MCF 10A (cell line): Measurements from ENCODE around the gene HELQ. TPM values are rescaled to one million over a fixed set of nuclear protein-coding genes. Genes with fewer than 3 reads are reported as not detected.

Experiments
- BruUV-seq: library from RNA; stranded (reverse); fragments of 400-500 nt; replicated peaks from 2 replicates; lab custom pipeline; 2021; lab: Mats Ljungman, UMichigan
- CTCF ChIA-PET: fragments of 300-600 bp; sonication (Branson Sonifier 250); formaldehyde crosslinking; extraction: SDS; loops from one replicate; lab custom pipeline; 2021; ENCODE audit warnings: antibody characterized with exemption, inconsistent platforms; lab: Yijun Ruan, JAX
- POLR2A ChIA-PET: fragments of 300-600, 350-650 bp; sonication (Branson Sonifier 250); formaldehyde crosslinking; extraction: SDS; loops from one replicate; lab custom pipeline; 2020; ENCODE audit warnings: antibody characterized with exemption, inconsistent platforms; lab: Yijun Ruan, JAX
- DNase-seq: peaks from one replicate; pipeline ENCODE4 v3.0.0-alpha.2; 2018; ENCODE audit not compliant: unreplicated experiment
- H3K27ac Mint-ChIP-seq: one replicate; pipeline ENCODE4 v1.8.0; 2022; ENCODE audit warnings: mild to moderate bottlenecking, low read depth, mixed read lengths; ENCODE audit not compliant: unreplicated experiment
- H3K27me3 Mint-ChIP-seq: one replicate; pipeline ENCODE4 v1.8.0; 2022; ENCODE audit warnings: mixed read lengths; ENCODE audit not compliant: insufficient read depth, unreplicated experiment
- H3K36me3 Mint-ChIP-seq: one replicate; pipeline ENCODE4 v1.8.0; 2022; ENCODE audit warnings: mild to moderate bottlenecking, moderate library complexity, mixed read lengths; ENCODE audit not compliant: insufficient read depth, unreplicated experiment
- H3K4me1 Mint-ChIP-seq: one replicate; pipeline ENCODE4 v1.8.0; 2022; ENCODE audit warnings: mixed read lengths; ENCODE audit not compliant: insufficient read depth, unreplicated experiment
- H3K4me3 Mint-ChIP-seq: one replicate; pipeline ENCODE4 v1.8.0; 2022; ENCODE audit warnings: mild to moderate bottlenecking, moderate library complexity, mixed read lengths; ENCODE audit not compliant: unreplicated experiment
- H3K9me3 Mint-ChIP-seq: one replicate; pipeline ENCODE4 v1.8.0; 2022; ENCODE audit warnings: mixed read lengths; ENCODE audit not compliant: unreplicated experiment
- intact Hi-C: fragments of 100-400 bp; cut with micrococcal nuclease; formaldehyde crosslinking; loops from 2 replicates; pipeline ENCODE4 v1.14.1; 2022
- total RNA-seq: library from RNA; stranded (reverse); gene quantifications from 2 replicates; pipeline ENCODE4 v1.2.3, GENCODE V29; 2022
- TF ChIP-seq, protein P1 (sequence below): fragments of 200-600 bp; IDR thresholded peaks from one replicate; pipeline ENCODE4 v1.8.0; 2022; ENCODE audit warnings: antibody characterized with exemption, mild to moderate bottlenecking; ENCODE audit not compliant: unreplicated experiment

The HELQ gene
- total RNA-seq, 1 experiment from 2014 or later: 12.8 TPM

GRCh38 chr4:83389037-83389720, 66.4 kb downstream of the HELQ start:
- ChIA-PET POLR2A (interaction anchor here (1.0 kb wide), 1 partner anchor 54 kb away, joined by 3 read pairs; no protein-coding TSS in a partner anchor), CTCF (interaction anchor here (0.7 to 2.4 kb wide), 2 partner anchors 10 to 16 kb away, joined by 3 to 7 read pairs; no protein-coding TSS in a partner anchor)
- Mint-ChIP-seq H3K4me1 (no peaks in the 10 kb centered on the region), H3K27ac (no peak overlapping the region), H3K9me3 (no peaks in the 10 kb centered on the region), H3K27me3 (no peaks in the 10 kb centered on the region), H3K36me3 (no peaks in the 10 kb centered on the region), H3K4me3 (no peak overlapping the region)
- intact Hi-C loops: no loop called here
- peak; percentile 16 for DNase-seq
- TF ChIP-seq, protein P1, sequence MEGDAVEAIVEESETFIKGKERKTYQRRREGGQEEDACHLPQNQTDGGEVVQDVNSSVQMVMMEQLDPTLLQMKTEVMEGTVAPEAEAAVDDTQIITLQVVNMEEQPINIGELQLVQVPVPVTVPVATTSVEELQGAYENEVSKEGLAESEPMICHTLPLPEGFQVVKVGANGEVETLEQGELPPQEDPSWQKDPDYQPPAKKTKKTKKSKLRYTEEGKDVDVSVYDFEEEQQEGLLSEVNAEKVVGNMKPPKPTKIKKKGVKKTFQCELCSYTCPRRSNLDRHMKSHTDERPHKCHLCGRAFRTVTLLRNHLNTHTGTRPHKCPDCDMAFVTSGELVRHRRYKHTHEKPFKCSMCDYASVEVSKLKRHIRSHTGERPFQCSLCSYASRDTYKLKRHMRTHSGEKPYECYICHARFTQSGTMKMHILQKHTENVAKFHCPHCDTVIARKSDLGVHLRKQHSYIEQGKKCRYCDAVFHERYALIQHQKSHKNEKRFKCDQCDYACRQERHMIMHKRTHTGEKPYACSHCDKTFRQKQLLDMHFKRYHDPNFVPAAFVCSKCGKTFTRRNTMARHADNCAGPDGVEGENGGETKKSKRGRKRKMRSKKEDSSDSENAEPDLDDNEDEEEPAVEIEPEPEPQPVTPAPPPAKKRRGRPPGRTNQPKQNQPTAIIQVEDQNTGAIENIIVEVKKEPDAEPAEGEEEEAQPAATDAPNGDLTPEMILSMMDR: no peak
- BruUV-seq: no TSS peak

- no peak for DNase-seq
- Mint-ChIP-seq H3K9me3 (no peaks in the 10 kb centered on the region), H3K36me3 (no peaks in the 10 kb centered on the region), H3K4me1 (no peaks in the 10 kb centered on the region), H3K4me3 (no peak overlapping the region), H3K27me3 (no peaks in the 10 kb centered on the region), H3K27ac (no peak overlapping the region)
- TF ChIP-seq, protein P1: no peak
- BruUV-seq: no TSS peak
- intact Hi-C loops: no loop called here
- POLR2A ChIA-PET: interaction anchor here (0.6 to 2.0 kb wide), 3 partner anchors 15 to 104 kb away, joined by 4 to 7 read pairs (median 4); partner anchors contain the start of gene COQ2
- CTCF ChIA-PET: interaction anchor here (1.0 to 2.4 kb wide), 2 partner anchors 9 to 44 kb away, joined by 3 to 7 read pairs; no protein-coding TSS in a partner anchor
Measured at GRCh38 chr4:83388313-83388676, 67.3 kb downstream of the HELQ start.

DNA sequence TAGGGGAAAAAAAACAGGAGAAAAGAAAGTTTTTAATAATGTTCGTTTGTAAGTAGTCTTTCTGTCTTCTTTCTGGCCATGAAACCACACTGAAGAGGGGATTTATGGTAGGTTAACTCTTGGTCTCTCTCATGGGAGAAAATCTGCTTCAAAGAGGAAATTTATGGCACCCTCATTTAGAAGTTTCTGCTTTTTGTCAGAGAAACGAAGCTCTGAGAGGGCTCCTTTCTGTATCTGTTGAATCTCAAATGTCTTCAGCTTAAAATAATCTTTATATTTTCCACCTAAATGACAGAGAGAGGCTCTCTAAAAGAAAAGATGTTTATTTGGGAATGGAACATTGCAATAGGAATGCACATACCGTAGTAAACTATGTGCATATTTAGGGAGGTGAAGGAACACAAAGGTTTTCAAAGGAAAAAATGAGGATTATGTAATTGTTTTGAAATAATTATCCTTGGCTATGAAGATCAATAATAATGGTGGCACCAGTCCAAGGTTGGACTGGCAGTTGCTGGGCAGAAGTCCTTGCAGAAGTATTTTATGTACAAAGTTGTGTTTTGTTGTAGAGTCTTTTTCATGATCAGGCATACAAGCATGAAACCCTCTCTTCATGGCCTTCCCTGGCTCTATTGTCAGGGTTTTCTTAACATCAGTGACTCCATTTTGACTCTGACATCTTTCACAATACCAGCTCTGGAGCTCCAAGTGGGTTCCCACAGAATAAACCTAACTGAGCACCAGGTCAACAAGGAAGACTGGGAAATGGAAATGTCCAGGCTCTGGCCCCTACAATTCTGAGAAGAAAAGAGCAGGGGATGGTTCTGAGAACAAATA, 67.9 kb downstream of the HELQ start:
- ChIA-PET POLR2A (interaction anchor here (0.6 to 2.0 kb wide), 7 partner anchors 9 to 103 kb away, joined by 3 to 7 read pairs (median 4); partner anchors contain the start of gene COQ2), CTCF (interaction anchor here (1.0 to 2.4 kb wide), 3 partner anchors 9 to 44 kb away, joined by 3 to 7 read pairs (median 5); no protein-coding TSS in a partner anchor)
- Mint-ChIP-seq H3K9me3 (no peaks in the 10 kb centered on the region), H3K4me3 (no peak overlapping the region), H3K4me1 (no peaks in the 10 kb centered on the region), H3K27ac (peak overlapping the region; percentile 14), H3K27me3 (no peaks in the 10 kb centered on the region), H3K36me3 (no peaks in the 10 kb centered on the region)
- TF ChIP-seq, protein P1: no peak
- intact Hi-C loops: no loop called here
- DNase-seq: no peak
- no TSS peak for BruUV-seq

GRCh38 chr4:83387012-83387411, 68.6 kb downstream of the HELQ start:
- Mint-ChIP-seq H3K27ac (peak overlapping the region; percentile 14), H3K27me3 (no peaks in the 10 kb centered on the region), H3K9me3 (no peaks in the 10 kb centered on the region), H3K4me1 (no peaks in the 10 kb centered on the region), H3K4me3 (no peak overlapping the region), H3K36me3 (no peaks in the 10 kb centered on the region)
- intact Hi-C loops: no loop called here
- ChIA-PET CTCF (interaction anchor here (1.4 kb wide), 1 partner anchor 25 kb away, joined by 5 read pairs; no protein-coding TSS in a partner anchor), POLR2A (interaction anchor here (0.7 to 2.0 kb wide), 5 partner anchors 8 to 51 kb away, joined by 3 to 7 read pairs (median 4); no protein-coding TSS in a partner anchor)
- TF ChIP-seq, protein P1: no peak
- BruUV-seq: no TSS peak
- DNase-seq: no peak
